Right atrium auricular region (tissue), 2 donors: ENCODE measurements around the gene ZNF154. TPM values are rescaled to one million over a fixed set of nuclear protein-coding genes. Genes with fewer than 3 reads are reported as not detected.
"Not testable (repeated sequence)": the region's sequence is repeated elsewhere in the genome, so short reads cannot be mapped to it uniquely, and the experiment has no call there.

Source experiments
- DNase-seq: peaks from one replicate; pipeline ENCODE4 v3.0.0-alpha.2; 2019; ENCODE audit warnings: low spot score
- H3K27ac ChIP-seq, 2 donors: fragments of 200-600 bp; sonication (generic); 1 replicate in 1 of 2; 2 replicates in 1 of 2; pipeline ENCODE4 v1.5.1; 2016 to 2019
- H3K27me3 ChIP-seq, 2 donors: fragments of 200-600 bp; sonication (generic); one replicate each; pipeline versions ENCODE4 v1.5.1 to v1.6.0; 2017 to 2019
- H3K36me3 ChIP-seq: fragments of 200-600 bp; sonication (generic); one replicate; pipeline ENCODE4 v1.5.1; 2016
- H3K4me1 ChIP-seq, 2 donors: fragments of 200-600 bp; sonication (generic); one replicate each; pipeline versions ENCODE4 v1.5.1 to v1.6.0; 2017 to 2019
- H3K4me3 ChIP-seq, 2 donors: fragments of 200-600 bp; sonication (generic); 1 replicate in 1 of 2; 2 replicates in 1 of 2; pipeline ENCODE4 v1.5.1; 2017 to 2019; ENCODE audit warnings: mild to moderate bottlenecking in 1 of 2, moderate library complexity in 1 of 2
- H3K9me3 ChIP-seq, 2 donors: fragments of 200-600 bp; sonication (generic); one replicate each; pipeline ENCODE4 v1.5.1; 2019
- total RNA-seq, 2 donors: library from RNA; depleted of rRNA; stranded (reverse); fragments of >200 nt; gene quantifications; one replicate each; pipeline ENCODE4 v1.1.0, GENCODE V29; 2016
- TF ChIP-seq, protein P1 (sequence below), 2 donors: fragments of 200-600 bp; sonication (generic); IDR thresholded peaks; one replicate each; pipeline ENCODE4 v1.5.1; 2019; ENCODE audit warnings: antibody characterized with exemption in 2 of 2

The ZNF154 gene
- total RNA-seq, 2 donors from 2014 or later, result 2.8 to 3.3 TPM

DNA sequence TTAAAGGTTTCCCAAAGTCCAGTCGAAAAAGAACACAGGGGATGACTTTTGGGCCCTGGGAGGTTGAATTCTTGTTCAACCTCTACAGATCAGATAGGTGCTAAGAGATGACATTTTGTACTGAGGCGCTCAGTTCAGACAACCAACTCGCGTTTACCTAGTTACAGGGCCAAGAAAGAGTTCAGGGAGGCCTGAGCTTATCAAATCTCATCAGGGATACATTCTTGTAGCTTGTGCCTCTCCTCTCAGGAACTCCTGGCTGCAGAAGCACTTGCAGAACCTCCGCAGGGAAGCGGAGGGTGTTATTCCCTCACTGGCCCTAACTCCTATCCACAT, 38.4 kb upstream of the ZNF154 start:
- Histone ChIP-seq H3K4me3 (peak overlapping the region; percentile 98 to 100), H3K27ac (peak overlapping the region; percentile 89 to 91), H3K36me3 (peaks cover 35% of the 10 kb centered on the region), H3K4me1 (peaks cover 0 to 21% of the 10 kb centered on the region in 2 donors), H3K9me3 (peaks cover 10 to 47% of the 10 kb centered on the region in 2 donors), H3K27me3 (no peaks in the 10 kb centered on the region)
- TF ChIP-seq, protein P1, sequence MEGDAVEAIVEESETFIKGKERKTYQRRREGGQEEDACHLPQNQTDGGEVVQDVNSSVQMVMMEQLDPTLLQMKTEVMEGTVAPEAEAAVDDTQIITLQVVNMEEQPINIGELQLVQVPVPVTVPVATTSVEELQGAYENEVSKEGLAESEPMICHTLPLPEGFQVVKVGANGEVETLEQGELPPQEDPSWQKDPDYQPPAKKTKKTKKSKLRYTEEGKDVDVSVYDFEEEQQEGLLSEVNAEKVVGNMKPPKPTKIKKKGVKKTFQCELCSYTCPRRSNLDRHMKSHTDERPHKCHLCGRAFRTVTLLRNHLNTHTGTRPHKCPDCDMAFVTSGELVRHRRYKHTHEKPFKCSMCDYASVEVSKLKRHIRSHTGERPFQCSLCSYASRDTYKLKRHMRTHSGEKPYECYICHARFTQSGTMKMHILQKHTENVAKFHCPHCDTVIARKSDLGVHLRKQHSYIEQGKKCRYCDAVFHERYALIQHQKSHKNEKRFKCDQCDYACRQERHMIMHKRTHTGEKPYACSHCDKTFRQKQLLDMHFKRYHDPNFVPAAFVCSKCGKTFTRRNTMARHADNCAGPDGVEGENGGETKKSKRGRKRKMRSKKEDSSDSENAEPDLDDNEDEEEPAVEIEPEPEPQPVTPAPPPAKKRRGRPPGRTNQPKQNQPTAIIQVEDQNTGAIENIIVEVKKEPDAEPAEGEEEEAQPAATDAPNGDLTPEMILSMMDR (IDR thresholded peaks at IDR 0.05), result no peak
- DNase-seq, result no peak

DNA sequence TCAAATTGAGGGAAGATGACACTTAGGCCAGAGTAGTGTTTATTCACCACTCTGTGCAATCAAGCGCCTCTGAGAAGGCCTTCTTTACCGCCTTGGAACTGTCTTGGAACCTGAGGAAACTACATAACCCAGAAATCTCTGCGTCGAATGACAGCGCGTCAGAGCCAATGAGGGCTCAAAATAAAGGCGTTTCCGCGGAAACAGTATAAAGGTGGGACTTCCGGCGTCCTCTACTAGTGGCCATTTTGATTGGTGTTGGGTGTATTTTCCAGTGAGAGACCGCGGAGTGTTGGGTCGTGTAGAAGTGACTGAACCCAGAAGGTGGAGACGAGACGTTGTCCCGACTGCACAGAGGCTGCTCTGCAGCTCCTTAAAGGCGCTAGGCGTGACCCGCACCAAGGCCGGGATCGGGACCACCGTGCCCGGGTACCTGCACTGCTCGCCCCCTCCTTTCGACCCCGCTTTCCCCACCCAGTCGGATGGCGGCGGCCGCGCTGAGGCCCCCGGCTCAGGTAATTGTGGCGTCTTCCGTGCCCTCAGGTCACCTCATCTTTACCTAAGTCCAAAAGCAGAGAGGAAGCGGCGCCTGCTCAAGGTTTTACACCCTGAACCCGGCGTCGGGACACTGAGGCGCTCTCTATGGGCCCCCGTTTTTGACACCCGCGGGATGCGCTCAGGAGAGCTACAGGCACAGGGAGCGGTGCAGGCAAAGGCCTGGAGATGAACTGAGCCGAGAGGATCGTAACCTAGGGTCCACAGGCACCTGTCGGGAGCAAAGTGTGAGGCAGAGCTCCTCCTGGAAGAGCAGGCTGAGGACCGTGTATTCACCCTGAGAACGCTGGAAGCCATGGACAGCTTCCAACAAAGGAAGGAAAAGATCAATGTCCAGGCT, 37.8 kb upstream of the ZNF154 start, which contains the start of gene ZNF776:
TSS of gene ZNF776 (plus strand) at position 236 of the 892 bp plus-strand sequence. CDS start at position 480, 244 bp downstream.
- peak within 1 kb of the TSS; percentile 98 to 100 for H3K4me3 ChIP-seq
- peaks cover 29% of the 10 kb centered on the region for H3K36me3 ChIP-seq
- no peaks in the 10 kb centered on the region for H3K27me3 ChIP-seq
- peak within 1 kb of the TSS; percentile 89 to 91 for H3K27ac ChIP-seq
- TF ChIP-seq, protein P1 (IDR thresholded peaks at IDR 0.05), result peak in 1 of 2 donors; percentile 9
- peak; percentile 86 for DNase-seq
- peaks cover 4 to 41% of the 10 kb centered on the region in 2 donors for H3K9me3 ChIP-seq
- peaks cover 0 to 21% of the 10 kb centered on the region in 2 donors for H3K4me1 ChIP-seq

DNA sequence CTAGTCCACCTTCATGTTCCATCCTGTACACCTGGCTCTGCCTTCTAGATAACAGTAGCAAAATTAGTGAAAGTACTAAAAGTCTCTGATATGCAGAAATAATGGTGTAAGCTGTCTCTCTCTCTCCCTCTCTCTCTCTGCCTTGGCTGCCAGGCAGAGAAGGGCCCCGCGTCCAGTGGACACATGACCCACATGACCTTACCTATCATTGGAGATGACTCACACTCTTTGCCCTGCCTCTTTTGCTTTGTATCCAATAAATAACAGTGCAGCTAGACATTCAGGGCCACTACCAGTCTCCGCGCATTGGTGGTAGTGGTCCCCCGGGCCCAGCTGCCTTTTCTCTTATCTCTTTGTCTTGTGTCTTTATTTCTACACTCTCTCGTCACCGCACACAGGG, 29.8 kb upstream of the ZNF154 start:
- H3K9me3 ChIP-seq, H3K36me3 ChIP-seq, H3K27ac ChIP-seq, H3K4me1 ChIP-seq, H3K27me3 ChIP-seq, DNase-seq: not testable (repeated sequence)
- H3K4me3 ChIP-seq, result peak overlapping the region in 1 of 2 donors; percentile 17

DNA sequence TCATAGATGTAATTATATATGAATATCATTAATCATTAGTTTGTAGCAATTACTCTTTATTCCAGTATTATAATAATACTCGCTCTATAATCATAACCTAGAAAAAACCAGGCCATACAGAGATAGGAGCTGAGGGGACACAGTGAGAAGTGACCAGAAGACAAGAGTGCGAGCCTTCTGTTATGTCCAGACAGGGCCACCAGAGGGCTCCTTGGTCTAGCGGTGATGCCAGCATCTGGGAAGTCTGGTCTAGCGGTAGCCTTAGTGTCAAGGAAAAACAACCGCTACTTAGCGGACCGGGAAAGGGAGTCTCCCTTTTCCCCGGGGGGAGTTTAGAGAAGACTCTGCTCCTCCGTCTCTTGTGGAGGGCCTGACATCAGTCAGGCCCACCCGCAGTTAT, 29.3 kb upstream of the ZNF154 start:
- not testable (repeated sequence) for H3K27ac ChIP-seq, H3K36me3 ChIP-seq, H3K27me3 ChIP-seq, H3K4me1 ChIP-seq, H3K9me3 ChIP-seq
- peak overlapping the region in 1 of 2 donors; percentile 17 for H3K4me3 ChIP-seq
- peak; percentile 71 for DNase-seq
- TF ChIP-seq, protein P1 (IDR thresholded peaks at IDR 0.05), result peak; percentile 60 to 77

DNA sequence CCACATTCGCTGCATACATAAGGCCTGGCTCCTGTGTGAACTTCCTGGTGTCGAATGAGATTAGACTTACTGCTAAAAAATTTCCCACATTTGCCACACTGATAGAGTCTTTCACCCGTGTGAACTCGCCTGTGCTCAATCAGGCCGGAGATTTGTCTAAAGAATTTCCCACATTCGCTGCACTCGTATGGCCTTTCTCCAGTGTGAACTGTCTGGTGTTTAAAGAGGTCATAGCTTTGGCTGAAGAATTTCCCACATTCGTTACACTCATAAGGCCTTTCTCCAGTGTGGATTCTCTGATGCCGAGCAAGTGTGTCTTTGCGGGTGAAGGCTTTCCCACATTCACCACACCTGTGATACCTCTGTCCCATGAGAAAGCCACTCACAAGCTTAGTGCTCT, 11.9 kb upstream of the ZNF154 start:
- H3K27ac ChIP-seq, result no peak overlapping the region
- no peak for DNase-seq
- no peak overlapping the region for H3K4me3 ChIP-seq
- H3K4me1 ChIP-seq, result no peaks in the 10 kb centered on the region
- H3K27me3 ChIP-seq, result no peaks in the 10 kb centered on the region
- peaks cover 35% of the 10 kb centered on the region for H3K36me3 ChIP-seq
- TF ChIP-seq, protein P1 (IDR thresholded peaks at IDR 0.05), result no peak
- H3K9me3 ChIP-seq, result peaks cover 0 to 65% of the 10 kb centered on the region in 2 donors

DNA sequence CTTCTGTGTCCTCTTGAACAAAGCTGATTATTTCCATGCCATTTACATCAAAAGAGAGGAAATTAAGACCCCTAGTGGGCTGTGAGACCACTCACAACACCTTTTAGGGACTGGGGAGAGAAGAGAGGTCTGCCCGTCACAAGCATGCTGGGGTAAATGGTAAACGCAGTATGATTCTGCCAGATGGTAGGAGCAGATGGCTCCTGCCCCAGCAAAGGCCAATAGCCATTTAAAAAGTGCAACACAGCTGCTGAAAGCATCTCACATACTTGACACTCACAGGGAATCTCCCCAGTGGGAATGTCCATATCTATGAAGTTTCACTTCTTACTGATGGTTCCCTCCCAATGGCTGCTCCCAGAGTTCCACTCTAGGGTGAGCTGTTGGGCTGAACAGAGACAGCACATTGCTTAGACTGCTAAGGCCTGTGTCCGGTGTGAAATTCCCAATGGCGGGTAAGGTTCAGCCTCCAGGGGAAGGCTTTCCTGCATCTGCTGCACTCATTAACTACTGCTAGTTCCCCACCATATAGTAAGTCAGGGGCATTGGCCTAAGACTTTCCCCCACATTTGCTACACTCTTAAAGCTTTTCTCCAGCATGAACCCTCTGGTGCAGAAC, 11.0 kb upstream of the ZNF154 start:
- TF ChIP-seq, protein P1 (IDR thresholded peaks at IDR 0.05), result no peak
- Histone ChIP-seq H3K4me3 (no peak overlapping the region), H3K27me3 (no peaks in the 10 kb centered on the region), H3K36me3 (peaks cover 36% of the 10 kb centered on the region), H3K9me3 (peaks cover 0 to 61% of the 10 kb centered on the region in 2 donors), H3K27ac (no peak overlapping the region), H3K4me1 (no peaks in the 10 kb centered on the region)
- DNase-seq, result no peak
